Stimulated activated CD4-positive, alpha-beta T cell treated with anti-CD3 and anti-CD28 coated beads, Interleukin-1b, Interleukin-23, amount 100 ng/mL, for 1 hour (primary cell): ENCODE measurements around the gene TLCD3B.
"Not testable (repeated sequence)": the region's sequence is repeated elsewhere in the genome, so short reads cannot be mapped to it uniquely, and the experiment has no call there.

Experiments used
- DNase-seq, 2 donors: peaks; one replicate each; pipeline ENCODE4 v3.0.0-alpha.2; 2020; ENCODE audit warnings: low read depth in 2 of 2

TLCD3B gene

DNA sequence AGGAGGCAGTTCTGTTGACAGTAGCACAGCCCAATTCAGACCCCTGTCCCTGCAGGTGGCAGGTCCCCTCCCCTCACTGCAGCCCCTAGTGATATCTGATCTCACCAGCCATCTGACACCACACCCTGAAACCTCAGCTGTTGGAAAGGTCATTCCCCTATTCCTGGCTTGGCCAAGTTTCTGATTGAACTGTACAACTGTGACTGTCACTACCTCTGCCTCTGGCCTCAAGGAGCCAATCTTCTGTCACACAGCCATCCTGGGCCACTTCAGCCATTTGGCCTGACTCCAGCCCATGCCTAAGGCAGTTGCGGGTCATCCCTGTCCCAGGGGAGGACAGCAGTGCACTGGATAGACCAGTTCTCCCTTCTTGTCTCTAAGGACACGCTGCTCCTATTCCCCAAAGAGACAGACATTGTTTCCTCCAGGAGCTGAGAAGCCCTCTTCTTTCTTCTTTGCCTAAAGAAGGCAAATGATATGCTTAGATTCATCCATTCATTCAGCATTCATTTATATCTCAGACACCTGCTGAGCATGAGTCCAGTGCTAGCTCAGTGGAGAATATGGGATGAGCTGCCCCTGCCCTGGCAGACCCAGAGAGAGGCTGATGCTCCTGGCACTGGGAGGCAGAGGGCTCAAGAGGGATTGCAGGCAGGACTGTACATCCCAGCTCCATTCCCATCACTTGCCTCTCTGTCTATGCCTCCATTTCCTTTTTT, 29.9 kb upstream of the TLCD3B start:
- DNase-seq, result no peak

DNA sequence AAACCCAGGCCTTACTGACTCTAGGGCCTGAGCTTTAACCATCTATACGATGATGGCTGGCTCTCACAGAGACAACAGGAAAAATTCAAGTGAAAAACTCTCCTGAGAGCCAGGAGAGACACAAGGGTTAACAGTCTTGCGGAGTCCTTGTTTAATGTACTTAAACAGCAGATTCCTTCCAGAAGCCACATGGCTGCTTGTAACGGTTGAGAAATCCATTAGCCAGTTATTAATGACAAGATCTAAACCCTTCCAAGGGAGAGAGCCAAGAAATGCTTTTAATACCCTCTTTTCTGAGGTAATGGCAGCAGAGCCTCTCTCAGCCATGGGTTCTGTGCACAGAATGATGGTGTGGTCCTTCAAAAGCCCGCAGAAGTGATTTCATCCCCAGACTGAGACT, 29.3 kb upstream of the TLCD3B start:
- no peak for DNase-seq

DNA sequence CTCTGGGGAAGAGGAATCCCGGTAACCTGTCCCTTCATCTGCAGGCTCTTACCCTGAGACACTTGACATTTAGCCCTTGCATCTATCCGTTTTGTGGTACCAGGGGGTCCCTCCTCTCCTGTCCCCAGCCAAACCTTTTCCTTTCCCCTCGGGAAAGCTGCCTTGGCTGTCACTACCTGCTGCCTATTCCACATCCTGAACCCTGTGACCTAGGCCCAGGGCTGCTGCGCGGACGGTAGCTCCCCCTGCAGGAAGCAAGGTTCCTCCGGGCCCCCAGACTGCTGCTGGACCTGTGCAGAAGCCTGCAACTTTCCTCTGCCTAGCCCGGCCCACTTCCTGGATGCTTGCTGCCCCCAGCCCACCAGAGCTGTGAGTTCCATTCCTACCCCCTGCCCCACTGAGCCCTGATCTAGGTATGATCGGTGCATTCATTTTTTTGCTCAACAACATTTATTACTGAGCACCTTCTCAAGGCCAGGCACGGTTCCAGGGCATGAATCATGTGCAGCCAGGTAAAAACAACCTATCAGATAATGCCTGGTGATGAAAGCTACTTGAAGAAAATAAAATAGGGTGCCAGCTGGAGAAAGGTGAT, 24.0 kb upstream of the TLCD3B start:
- DNase-seq, result no peak

DNA sequence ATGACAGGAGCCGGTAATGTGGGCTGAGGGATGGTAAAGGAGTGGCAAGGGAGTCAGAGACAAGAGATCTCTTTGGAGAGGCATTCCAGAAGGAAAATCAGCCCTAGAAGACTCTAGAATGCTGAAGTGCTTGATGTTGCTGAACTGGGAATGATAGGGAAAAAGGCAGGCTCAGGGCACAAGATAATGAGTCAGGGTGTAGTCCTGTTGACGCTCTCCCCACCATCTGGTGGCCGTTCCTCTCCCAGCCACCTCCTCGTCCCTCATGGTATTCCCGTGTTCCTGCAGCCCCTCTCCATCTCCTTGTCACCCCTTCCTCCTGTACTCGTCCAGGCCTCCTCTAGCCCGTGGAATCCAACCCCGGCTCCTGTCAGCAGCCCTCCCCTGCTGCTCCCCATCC, 23.4 kb upstream of the TLCD3B start:
- DNase-seq, result no peak

DNA sequence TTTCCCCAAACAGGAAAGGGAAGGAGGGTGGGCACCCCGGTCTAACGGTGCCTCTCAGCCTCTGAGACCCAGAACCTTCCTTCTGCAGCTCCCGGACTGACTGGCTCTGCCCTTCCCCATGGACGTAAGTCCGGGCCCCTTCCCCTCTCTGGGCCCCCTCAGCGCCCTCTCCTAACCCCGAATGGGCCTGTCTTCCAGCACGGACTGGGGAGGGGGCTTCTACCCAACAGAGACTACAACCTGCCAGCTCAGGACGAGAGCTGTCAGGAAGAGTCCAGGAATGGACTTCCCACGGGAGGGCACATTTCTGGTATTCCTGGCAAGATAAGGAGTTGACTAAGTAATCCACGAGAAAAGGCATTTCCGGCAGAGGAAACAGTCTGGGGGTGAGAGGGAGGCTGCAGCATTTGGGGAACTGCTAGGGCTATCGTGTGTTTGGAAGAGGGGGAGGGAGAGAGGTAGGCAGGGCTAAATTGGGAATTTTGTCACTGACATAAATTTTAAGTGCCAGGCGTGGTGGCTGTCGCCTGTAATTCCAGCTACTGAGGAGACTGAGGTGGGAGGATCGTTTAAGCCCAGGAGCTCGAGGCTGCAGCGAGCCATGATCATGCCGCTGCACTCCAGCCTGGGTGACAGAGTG, 22.4 kb upstream of the TLCD3B start:
- DNase-seq, result no peak

DNA sequence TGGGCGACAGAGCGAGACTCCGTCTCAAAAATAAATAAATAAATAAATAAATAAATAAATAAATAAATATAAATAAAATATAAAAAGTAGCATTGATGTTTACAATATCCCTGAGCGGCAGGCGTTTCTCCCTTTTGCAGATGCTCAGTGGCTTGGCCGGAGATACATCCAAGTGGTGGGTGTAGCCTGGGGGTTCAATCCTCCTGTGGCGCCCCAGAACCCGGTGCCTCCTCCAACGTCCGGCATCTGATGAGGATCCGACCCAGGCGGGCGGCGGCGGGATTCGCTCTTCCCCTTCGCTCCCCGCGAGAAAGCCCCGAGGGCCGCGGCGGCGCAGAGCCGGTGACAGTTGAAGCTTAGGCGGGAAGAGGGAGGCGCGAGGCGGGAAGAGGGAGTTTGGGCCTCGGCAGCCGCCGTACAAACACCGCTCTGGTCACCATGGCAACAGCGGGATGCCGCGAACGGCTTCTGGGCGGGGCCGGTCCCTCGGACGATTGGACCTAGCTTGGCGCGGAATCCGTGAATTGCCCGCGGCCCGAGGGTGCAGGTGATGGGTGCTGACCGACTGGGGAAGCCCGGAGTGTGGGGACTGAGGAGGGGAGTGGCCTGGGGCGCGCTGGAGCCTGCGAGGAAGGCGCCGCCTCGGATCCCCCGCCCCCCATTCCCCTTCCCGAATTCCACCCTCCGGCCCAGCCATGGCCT, 21.8 kb upstream of the TLCD3B start:
- peak; percentile 71 to 75 for DNase-seq

DNA sequence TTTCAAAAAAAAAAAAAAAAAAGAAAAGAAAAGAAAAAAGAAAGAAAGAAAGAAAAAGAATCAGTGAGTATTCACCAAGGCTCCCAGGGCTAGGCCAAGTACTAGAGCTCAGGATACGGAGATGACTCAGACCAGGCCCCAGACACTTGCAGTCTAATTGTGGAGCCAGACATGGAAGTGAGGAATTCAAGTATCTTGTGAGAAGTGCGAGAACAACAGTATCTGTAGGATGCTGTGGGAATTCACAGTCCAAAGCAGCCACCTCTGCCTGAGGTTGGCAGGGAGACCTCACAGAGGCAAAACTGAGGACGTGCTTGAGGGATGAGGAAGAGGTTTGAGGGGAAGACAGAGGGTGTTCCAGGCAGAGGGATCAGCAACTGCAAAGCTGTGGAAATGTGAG, 20.4 kb upstream of the TLCD3B start:
- no peak for DNase-seq

DNA sequence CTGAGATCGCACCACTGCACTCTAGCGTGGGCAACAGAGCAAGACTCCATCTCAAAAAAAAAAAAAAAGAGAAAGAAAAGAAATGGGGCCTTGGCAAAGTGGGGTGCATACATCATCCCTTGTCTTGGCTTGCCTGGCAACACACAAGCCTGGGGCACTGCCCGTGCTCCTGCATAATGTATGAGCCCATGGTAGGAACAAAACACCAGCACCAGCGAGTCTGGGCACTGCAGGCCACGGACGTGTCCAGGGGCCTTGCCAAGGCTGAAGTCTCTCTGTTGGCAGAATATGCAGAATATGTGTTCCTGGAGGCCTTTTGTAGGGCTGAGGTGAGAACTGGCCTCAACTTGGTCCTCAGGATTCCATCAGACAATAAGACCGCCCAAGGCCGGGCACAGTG, 18.8 kb upstream of the TLCD3B start:
- no peak for DNase-seq

DNA sequence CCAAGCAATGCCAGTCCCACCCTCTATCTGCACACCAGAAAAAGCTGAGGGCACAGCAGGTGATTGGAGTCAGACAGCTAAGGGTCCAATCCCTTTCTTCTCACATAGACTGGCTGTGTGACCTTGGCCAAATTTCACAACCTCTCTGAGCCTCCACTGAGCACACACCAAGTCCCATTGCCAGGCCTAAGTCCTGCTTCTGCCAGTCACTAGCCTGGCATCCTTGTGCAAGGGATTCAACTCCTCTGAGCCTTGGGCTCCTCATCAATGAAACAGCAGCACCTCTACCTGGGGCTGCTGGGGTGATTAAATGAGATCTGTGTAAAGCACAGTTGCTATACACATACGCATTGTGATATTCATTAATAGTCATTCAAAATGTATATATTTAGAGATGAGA, 15.5 kb upstream of the TLCD3B start:
- DNase-seq, result no peak

DNA sequence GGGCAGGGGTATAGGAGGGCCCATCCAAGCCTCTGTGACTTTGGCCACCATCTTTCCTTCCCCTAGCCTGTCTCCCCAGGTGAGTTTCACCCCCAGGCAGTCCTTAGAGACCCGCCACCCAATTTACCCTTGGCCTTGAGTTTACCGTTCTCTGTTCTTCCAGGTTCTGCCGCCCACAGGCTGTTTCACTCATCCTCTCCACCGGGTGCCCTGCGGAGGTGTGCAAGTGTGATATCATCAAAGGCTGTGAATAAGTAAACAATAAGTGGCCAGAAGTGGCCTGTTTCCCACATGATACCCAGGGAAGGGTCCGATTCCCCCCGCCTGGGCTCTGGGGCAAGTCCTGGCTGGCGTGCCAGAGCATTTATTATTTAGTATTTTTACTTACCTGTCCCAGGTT, 15.1 kb upstream of the TLCD3B start:
- DNase-seq, result no peak

DNA sequence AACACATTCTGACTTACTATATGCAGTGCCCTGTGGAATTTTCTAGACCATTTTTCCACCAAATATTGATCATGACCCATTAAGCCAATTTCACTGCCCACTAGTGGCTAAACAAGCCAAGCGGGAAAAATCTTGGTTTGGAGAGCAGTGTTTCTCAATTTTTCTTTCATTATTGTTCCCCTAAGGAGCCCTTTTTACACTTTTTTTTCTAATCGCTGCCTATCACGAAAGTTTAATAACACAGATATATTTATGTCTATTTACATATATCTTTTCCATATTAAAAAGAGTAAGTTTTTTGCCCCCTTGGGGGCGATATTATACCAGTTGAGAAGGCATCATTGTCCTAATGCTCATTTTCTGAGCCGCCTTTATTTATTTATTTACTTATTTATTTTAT, 10.8 kb upstream of the TLCD3B start:
- no peak for DNase-seq

DNA sequence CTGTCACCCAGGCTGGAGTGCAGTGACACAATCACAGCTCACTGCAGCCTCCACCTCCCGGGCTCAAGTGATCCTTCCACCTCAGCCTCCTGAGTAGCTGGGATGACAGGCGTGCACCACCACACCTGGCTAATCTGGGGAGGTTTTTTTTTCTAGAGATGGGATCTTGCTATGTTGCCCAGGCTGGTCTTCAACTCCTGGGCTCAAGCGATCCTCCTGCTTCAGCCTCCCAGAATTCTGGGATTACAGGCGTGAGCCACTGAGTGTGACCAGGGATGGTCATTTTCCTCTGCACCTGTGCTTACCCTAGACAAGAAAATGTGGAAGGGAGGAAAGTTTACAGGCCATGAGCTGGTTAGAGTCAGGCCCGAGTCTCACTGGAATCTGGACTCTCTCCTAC, 9.6 kb upstream of the TLCD3B start:
- not testable (repeated sequence) for DNase-seq

DNA sequence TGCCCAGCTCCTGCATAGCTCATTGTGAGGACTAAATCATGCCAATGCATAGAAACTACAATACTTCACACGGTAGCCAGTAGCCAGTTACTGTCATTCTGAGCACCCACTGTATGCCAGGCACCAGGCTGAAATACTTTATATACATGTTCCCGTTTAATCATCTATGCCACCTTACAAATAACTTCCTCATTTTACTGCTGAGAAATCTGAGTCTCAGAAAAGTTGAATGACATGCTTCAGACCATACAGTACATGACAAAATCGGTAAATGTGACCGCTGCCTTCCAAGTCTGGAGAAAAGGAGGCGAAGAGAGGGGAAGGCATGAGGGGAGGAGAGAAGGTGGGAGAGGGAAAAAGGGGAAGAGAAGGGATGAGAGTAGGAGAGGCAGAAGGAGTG, 9.2 kb upstream of the TLCD3B start:
- no peak for DNase-seq

DNA sequence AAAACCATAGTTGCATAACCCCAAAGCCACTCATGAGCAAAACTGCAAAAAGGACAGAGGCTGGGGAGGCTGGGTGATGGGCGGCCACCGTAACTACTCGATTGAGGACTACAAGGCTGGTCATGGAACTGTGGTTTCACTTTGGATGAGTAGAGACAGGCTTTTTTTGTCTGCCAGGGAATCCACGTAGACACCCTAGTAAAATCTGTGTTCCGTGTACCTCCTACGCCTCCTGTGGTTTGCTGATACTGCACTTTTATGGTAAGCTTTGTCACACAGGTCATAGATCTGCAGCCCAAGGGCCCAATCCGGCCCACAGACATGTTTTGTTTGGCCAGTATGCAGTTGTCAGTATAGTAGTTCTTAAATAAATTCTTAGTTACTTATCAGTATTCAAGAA, 2.2 kb upstream of the TLCD3B start:
- DNase-seq, result no peak

DNA sequence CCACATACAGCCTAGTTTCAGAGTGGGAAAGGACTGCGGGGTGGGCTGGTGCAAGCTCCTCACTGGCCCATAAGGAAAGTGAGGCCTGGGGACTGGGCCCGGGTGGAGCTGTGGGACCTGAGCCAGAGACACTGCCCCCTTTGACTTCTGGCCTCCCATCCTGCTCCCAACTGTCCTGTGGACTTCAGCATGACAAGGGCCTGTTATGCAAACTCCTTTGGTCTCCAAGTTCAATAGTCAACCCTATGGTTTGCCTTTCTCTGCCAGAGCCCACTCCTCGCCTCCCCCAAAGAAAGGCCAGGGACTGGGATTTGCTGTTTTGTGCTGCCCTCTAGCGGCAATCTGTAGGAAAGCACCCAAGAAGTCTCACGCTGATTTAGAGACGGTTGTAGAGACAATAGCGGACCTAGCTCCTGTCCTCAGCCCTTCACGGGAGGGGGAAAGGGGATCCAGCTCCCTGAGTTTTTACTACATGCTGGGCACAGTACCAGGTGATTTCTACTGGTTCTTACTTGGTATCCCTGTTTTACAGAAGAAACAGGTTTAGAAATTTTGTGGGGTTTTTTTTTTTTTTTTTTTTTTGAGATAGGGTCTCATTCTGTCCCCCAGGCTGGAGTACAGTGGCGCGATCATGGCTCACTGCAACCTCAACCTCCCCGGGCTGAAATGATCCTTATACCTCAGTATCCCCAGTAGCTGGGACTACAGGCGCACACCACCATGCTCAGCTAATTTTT, 1.2 kb upstream of the TLCD3B start:
- DNase-seq, result peak in 1 of 2 donors; percentile 23

DNA sequence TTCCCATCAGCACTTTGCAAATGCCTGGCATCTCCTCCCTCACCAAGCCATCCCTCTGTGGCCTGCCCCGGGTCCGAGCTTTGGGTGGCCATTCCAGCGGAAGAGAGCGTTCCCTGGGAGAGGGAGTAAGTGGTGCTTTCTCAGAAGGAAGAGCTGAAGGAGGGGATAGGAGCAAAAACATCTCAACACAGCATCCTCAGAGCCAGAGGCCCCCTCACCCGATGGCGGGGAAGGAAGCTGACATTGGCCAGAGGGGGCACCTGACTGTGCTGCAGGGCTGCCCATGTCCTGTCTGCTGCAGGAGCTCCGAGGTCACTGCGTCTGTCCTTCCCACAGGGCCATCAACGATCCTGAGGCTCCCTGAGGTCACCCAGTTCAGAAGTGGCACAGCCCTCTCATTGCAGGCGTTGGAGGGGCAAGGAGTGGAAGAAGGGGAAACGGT, 427 bp upstream of the TLCD3B start:
- DNase-seq, result no peak

DNA sequence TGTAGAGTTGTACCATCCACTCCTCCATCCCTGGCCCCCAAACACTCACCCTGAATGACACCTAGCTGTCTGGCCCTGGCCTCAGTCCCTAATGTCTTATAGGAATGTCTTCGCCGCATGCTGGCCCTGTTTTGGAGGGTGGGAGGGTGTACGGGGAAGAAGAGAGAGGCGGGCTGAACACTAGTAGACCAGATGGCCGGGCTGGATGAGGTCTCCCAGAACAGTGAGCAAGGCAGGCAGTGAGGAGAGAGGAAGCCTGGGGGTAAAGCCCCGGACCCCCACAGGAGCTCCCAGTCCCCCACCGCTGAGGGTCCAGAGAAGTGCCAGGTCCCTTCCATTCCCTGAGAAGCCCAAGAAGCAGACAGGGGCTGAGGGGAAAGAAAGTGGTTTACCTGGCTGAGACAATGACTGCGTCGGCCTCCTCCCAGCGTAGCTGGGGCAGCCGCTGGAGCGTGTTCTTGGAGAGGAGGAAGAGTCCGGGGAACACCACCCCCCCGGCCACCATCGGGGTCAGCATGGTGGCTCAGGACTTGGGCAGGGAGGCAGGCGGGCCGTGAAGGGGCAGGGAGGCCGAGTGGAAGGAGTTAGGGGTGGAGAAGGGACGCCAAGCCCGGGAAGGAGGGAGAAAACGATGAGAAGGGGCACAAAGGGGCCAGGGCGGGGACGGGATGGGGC, 923 bp downstream of the TLCD3B start:
- no peak for DNase-seq

DNA sequence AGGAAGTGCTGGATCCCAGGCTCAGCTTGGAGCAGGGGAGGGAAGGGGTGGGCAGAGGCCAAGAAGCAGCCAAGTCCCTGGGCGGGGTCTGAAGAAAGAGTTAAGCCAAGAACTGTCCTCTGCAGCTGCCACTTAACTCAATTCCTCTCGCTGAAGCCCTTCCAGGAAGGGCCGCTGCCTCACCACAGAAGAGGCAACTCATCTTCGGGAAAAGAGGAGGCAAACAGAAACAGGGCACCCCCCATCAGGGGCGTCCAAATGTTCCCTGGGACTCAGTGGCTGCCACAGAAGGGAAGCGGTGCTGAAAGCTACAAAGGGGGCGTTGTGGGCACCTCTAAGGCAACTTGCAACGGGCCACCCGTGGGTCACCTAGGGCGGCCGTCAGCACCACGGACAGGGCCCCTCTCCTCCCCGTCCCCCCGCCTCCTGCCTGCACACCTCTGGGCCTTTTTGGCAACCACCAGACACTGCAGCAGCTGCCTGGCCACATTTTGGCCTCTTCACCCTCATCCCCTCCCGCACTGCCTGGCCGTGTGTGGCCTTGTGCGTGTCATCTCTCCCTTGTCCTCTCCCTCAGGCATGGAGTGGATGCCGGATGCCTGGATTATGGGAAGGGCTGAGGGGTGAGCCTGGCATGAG, 2.5 kb downstream of the TLCD3B start:
- no peak for DNase-seq

DNA sequence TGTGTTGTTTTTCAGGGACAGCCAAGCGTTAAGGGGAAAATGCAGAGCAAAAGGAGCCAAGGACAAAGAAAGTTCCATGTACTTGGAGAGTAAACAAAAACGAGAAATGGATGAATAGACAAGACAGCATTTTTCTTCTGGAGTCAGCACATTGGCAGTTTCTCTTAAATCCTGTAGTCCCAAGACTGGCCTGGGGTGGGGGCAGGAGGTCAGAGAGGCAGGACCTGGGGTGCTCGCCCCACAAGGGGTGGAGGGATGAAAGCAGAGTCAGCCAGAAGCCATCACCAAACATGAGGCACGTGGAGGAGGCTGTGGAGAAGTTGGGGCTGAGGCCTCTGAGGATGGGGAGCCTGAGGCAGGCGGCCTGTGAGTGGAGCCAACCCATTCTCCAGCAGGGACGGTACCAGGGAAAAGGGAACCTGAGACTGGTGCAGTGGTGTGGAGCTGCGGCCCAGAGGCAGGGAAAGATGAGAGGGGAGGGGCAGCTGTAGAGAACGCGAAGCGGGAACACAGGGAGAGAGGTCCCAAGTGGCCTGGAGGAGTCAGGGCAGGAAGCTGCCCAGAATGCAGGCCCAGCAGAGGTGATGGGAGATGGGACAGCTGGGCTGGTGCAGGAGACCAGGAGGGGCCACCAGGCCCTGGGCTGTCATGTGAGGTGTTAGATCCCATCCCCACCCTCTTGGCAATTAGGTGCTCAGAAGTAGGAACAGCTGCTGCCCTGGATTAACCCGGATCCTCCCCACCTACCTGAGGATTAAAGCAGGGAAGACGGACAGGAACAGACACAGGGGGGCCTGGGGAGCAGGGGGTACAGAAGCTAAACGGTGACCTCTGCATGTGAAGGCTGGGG, 3.3 kb downstream of the TLCD3B start:
- no peak for DNase-seq

DNA sequence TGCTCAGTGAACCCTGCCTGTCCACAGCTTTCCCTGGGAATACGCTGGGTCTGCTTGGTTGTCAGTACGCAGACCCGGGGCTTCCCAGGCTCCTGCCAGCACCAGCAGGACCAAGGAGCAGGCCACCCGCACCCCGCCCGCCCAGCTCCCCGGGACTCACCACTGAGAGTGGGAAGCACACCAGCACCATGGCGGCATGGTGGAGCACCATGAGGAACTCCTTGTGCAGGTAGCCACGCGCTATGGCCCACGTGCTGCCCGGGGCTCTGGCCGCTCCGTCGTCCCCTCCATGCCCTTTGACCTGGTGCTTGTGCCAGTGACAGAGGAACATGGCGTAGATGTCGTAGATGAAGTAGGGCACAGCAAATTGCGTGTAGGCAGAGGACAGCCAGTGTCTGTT, 4.6 kb downstream of the TLCD3B start:
- no peak for DNase-seq
